GM18907 (cell line): ENCODE measurements around the gene HTT.
"Not testable (repeated sequence)": the region's sequence is repeated elsewhere in the genome, so short reads cannot be mapped to it uniquely, and the experiment has no call there.

Source experiments
- ATAC-seq: cut with Tn5 transposase; IDR thresholded peaks from one replicate; pipeline ENCODE4 v1.9.1; 2021; ENCODE audit warnings: mild to moderate bottlenecking, moderate library complexity; ENCODE audit not compliant: unreplicated experiment

HTT gene

GRCh38 chr4:3075652-3075981 is 1.1 kb downstream of the HTT start:
- ATAC-seq: no peak

DNA sequence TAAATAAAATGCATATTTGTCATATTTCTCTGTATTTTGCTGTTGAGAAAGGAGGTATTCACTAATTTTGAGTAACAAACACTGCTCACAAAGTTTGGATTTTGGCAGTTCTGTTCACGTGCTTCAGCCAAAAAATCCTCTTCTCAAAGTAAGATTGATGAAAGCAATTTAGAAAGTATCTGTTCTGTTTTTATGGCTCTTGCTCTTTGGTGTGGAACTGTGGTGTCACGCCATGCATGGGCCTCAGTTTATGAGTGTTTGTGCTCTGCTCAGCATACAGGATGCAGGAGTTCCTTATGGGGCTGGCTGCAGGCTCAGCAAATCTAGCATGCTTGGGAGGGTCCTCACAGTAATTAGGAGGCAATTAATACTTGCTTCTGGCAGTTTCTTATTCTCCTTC is 3.3 kb downstream of the HTT start:
- ATAC-seq: peak; percentile 41

- ATAC-seq: peak; percentile 34
Measured at GRCh38 chr4:3079694-3080123, 5.2 kb downstream of the HTT start.

- no peak for ATAC-seq
Measured at GRCh38 chr4:3082925-3083515, 8.5 kb downstream of the HTT start.

- ATAC-seq: no peak
Measured at GRCh38 chr4:3083732-3084131, 9.3 kb downstream of the HTT start.

DNA sequence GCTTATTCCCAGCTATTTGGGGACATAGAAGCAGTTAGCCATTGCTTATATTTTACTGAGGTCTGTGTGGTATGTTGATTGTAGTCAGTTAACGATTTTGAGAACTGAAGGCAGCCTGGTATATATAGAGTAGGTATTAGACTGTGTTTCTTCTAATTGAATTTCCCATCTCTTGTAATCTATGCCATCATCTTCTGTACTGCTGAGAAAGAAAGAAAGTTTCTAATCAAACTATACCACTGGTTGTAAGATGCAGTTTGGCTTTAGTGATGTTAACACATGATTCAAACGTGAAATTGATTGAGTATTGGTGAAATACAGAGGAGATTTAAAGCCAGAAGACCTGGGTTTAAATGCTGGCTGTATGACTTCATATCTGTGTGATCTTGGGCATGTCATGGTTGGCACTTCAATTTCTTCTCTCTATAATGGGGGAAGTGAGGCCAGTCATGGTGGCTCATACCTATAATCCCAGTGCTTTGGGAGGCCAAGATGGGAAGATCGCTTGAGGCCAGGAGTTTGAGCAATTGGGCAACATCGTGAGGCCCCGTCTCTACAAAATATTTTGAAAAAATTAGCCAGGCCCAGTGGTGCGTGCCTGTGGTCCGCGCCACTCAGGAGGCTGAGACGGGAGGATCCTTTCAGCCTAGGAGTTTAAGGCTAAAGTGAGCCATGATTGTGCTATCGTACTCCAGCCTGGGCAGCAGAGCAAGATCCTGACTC is 11.6 kb downstream of the HTT start:
- no peak for ATAC-seq

GRCh38 chr4:3087115-3087797 is 12.8 kb downstream of the HTT start:
- no peak for ATAC-seq

- ATAC-seq: no peak
Measured at GRCh38 chr4:3091464-3091863, 17.0 kb downstream of the HTT start.

GRCh38 chr4:3094701-3095100 is 20.2 kb downstream of the HTT start:
- ATAC-seq: not testable (repeated sequence)

- no peak for ATAC-seq
Measured at GRCh38 chr4:3096202-3096601, 21.7 kb downstream of the HTT start.

GRCh38 chr4:3098346-3098745 is 23.9 kb downstream of the HTT start:
- ATAC-seq: no peak

- peak; percentile 91 for ATAC-seq
Measured at GRCh38 chr4:3106339-3107186, 32.1 kb downstream of the HTT start.

GRCh38 chr4:3107271-3107670 is 32.8 kb downstream of the HTT start:
- ATAC-seq: no peak

GRCh38 chr4:3107691-3108121 is 33.2 kb downstream of the HTT start:
- no peak for ATAC-seq

DNA sequence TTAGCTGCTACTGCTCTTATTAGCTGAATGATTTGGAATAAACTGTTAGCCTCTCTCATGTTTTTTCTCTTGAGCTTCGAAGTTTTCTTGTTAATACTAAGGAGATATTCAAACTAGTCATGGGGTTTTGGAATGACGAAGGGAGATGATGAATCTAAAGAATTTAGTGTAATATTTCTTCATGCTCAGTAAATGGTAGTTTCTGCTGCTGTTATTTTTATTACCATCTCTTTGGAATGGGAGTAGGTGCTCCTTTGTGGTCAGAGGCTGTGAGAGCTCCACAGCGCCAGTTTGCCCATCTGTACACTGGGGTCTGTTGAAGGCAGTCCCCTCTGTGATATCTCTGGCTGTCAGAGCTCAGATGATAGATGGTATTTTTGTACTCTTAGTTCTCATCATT is 33.7 kb downstream of the HTT start:
- no peak for ATAC-seq

DNA sequence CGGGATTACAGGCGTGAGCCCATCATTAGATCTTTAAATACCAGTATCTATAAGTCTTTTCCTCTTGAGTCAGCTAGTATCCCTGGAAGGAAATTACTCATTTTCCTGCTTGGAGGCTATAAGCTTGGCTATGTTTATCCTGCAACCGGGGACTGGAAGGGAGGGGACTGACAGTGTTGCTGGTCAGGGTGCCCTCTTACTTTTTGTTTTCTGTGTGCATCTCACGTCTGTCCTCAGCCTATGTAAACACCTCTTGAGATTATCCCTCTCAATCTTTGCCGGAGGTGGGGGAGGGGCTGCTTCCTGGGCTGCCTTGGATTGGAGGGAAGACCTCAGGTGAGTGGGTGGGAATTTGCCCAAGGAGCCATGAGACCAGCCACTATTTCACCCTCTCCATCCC is 37.0 kb downstream of the HTT start:
- ATAC-seq: no peak

DNA sequence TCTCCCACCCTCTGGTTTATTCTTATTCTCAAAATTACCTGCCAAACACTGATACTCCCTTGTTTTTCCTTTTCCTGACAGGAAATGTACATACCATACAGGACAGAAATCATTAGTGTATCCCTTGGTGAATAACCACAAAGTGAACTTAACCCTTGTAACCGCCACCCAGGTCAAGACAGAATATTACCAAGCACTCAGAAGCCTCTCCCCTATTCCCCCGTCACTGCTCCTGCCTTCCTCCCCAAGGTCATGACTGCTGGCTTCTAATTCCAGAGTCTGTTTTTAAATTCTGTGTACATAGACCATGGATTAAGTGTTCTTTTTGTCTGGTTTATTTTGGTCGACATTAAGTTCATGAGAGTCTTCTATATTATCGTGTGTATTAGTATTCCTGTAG is 37.7 kb downstream of the HTT start:
- ATAC-seq: no peak

DNA sequence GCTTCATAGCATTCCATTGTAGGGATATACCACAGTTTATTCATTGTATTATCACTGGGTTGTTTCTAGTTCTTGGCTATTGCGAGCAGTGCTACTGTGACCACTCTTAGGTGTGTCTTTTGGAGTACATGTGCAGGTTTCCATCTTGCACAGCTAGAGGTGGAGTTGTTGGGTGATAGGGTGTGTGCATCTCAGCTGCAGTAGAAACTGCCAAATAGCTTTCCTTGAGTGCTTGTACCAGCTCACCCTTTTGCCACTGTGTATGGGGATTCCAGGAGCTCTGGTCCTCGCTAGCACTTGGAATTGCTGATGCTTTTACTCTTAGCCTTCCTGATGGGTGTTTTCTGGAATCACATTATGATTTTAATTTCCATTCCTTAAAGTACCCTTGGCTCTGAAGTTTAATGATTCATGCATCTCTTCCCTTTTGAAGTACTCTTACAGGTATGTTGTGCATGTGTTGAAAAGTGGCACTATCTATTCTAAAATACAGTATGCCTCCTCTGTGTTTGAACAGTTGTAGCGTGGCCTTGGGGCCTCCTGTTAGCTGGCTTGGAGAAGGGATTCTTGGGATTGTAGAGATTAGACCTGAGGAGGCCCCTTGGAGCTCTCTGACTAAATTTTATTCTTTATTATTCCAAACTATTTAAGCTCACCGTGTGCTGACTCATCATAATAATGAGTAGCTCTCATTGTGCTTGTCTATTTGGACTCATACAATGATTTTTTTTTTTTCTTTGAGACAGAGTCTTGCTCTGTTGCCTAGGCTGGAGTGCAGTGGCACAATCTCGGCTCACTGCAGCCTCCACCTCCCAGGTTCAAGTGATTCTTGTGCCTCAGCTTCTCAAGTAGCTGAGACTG is 38.4 kb downstream of the HTT start:
- ATAC-seq: no peak

DNA sequence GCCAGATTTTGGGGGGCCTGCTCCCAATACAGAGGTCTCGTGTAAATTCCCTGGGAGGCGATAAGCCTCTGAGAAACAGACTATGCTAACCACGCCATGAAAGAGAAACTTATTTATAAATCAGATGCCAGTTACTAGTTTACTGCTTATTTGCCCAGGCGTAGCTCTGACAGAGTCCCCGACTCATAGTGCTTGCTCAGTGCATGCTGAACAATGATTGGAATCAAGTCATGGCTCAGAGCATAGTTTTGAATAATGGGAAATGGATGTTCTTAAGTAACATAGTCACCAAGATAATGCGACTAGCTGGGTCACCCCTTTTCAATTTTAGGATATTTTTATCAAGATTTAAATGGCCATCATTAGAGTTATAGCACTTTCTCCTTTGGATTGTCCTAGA is 39.9 kb downstream of the HTT start:
- ATAC-seq: no peak

DNA sequence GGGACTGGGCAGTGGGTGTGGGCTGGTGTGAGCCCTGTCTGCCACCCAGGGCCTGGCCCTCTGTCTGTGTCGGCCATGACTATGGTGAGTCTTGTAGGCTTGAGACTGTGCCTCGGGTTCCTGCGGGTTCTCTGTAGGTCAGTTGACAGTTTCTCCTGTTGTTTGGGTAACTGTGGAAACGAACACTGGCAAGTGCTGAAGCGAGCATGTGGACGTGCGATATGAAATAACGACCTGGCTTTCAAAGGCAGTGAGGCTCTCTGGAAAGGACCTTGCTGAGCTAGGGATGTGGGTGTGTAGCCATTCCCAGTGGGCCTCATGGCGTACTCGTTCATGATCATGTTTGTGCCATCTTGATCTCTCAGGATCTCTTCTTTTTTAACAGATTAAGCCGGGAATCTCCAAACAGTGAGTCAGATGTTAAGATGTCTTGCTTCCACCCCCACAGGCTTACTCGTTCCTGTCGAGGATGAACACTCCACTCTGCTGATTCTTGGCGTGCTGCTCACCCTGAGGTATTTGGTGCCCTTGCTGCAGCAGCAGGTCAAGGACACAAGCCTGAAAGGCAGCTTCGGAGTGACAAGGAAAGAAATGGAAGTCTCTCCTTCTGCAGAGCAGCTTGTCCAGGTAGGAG is 41.3 kb downstream of the HTT start:
- no peak for ATAC-seq
